NCI-H82 (cell line): Measurements from ENCODE around the gene TSEN2.

Source experiments
- DNase-seq: peaks from one replicate; lab custom pipeline; 2025; lab: John Stamatoyannopoulos, UW

TSEN2 gene

GRCh38 chr3:12553921-12554391, 69.7 kb downstream of the TSEN2 start:
- no peak for DNase-seq

DNA sequence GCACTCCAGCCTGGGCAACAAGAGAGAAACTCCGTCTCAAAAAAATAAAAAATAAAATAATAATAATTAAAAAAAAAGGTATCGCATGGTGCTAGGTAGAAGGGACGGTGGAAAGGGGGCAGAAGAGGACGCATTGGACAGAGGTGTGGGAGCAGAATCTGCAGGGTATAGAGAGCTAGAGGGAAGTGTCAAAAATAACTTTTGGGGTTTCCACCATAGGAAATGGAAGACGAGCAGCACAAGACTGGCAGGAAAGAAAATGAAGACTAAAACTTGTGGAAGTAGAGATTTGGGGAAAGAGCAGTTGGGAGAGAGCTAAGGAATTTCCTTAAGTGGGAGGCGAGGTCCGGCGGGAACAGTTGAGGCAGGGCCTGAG, 72.0 kb downstream of the TSEN2 start:
- DNase-seq = no peak

DNA sequence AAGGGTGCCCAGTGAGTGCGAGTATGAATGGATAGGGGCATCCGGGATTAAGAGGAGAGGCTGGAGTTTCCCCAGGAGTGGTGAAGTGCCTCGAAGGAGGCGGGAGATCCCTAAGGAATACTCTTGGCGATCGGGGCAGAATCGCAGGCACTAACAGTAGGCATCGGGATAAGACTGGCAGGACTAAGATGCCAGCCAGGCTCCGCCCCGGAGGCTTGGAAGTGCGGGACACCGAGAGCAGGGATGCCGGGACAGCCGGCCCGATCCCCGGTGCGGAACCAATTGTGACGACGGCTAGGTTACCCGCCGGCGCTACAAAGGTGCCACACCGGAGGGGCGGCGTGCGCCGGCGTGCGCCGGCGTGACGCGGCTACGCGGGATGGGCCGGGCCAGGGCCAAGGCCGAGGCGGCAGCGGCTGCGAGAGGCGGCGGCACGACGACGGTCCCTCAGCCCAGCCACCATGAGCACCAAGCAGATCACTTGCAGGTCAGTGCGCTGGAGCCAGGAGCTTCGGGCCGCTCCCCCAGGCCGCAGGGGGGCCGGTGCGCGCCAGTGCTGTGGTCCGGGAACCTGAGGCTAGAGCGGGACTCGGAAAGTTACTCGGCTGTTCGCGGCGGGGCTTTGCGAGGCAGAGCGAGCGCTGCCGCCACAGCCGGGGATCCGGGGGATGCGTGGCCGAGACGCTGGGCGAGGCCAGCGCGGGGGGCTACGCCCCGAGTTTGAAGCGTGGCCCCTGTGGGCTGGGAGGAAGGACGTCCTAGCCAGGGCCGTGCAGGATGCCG, 72.6 kb downstream of the TSEN2 start, which contains the start of gene MKRN2:
Gene MKRN2 (plus strand): TSS at position 398 of the 783 bp plus-strand sequence. CDS start 64 bp downstream, at position 462.
- peak; percentile 84 for DNase-seq

GRCh38 chr3:12557473-12558100, 73.3 kb downstream of the TSEN2 start:
- DNase-seq = peak; percentile 17

- peak; percentile 43 for DNase-seq
Observed at GRCh38 chr3:12558706-12559105, 74.4 kb downstream of the TSEN2 start.

GRCh38 chr3:12559520-12559919, 75.2 kb downstream of the TSEN2 start:
- DNase-seq = peak; percentile 61

GRCh38 chr3:12560505-12561190, 76.4 kb downstream of the TSEN2 start:
- DNase-seq = no peak

GRCh38 chr3:12561397-12561796, 77.1 kb downstream of the TSEN2 start:
- DNase-seq = no peak

- DNase-seq = no peak
Observed at GRCh38 chr3:12562451-12562850, 78.2 kb downstream of the TSEN2 start.

- no peak for DNase-seq
Observed at GRCh38 chr3:12566976-12567375, 82.7 kb downstream of the TSEN2 start.

- no peak for DNase-seq
Observed at GRCh38 chr3:12568747-12569146, 84.5 kb downstream of the TSEN2 start.

DNA sequence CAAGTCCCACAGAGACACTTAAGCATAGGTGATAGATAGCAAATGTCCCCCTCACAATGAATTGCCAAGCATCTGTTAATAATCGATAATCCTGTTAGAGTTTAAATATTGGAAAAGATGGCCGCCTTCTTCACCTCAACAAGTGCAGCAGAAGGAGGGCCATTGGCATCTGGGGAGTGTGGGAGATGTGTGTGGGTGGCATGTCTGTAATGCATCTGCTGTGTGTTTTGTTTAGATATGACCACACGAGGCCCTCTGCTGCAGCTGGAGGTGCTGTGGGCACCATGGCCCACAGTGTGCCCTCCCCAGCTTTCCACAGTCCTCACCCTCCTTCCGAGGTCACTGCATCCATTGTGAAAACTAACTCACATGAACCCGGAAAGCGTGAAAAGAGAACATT, 85.6 kb downstream of the TSEN2 start:
- DNase-seq = no peak

DNA sequence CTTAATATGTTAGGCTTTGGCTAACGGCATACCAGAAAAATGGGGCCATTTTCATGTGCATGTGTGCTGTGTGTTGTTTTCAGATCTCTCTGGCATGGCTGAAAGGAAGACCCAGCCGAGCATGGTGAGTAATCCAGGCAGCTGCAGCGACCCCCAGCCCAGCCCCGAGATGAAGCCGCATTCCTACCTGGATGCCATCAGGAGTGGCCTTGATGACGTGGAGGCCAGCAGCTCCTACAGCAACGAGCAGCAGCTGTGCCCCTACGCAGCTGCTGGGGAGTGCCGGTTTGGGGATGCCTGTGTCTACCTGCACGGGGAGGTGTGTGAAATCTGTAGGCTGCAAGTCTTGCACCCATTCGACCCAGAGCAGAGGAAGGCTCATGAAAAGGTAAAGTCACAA, 87.7 kb downstream of the TSEN2 start:
- DNase-seq = no peak

GRCh38 chr3:12574131-12574530, 89.9 kb downstream of the TSEN2 start:
- DNase-seq = no peak

DNA sequence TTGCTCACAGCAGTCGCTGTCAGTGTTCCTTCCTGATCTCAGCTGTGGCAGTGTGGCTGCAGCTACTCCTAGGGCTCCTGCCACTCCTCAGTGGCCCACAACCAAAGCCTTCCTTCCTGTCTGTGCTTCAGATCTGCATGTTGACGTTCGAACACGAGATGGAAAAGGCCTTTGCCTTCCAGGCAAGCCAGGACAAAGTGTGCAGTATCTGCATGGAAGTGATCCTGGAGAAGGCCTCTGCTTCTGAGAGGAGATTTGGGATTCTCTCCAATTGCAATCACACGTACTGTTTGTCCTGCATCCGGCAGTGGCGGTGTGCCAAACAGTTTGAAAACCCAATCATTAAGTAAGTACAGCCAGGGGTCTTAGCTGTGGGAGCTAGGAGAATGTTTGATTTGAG, 90.4 kb downstream of the TSEN2 start:
- DNase-seq = no peak

- DNase-seq = no peak
Observed at GRCh38 chr3:12577379-12577778, 93.1 kb downstream of the TSEN2 start.

DNA sequence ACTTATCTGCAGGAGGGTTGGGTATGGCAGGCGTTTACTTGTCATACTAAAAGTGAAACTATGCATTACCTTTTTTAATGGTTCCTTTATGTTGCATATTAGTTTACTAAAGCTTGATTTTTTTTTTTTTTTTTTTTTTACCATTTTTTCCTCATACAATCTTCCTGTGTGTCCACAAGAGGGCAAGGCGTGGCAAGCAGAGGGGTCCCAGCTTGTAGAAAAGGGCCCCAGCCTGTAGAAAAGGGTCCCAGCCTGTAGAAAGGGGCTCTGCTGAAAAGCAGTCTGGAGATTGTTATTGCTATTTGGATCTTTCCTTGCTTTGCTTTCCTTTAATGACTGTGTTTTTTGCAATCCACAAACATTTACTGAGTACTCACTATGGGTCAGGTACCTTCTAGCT, 94.5 kb downstream of the TSEN2 start:
- no peak for DNase-seq

GRCh38 chr3:12579456-12579855, 95.2 kb downstream of the TSEN2 start:
- DNase-seq = no peak

GRCh38 chr3:12579905-12580304, 95.6 kb downstream of the TSEN2 start:
- DNase-seq = no peak

DNA sequence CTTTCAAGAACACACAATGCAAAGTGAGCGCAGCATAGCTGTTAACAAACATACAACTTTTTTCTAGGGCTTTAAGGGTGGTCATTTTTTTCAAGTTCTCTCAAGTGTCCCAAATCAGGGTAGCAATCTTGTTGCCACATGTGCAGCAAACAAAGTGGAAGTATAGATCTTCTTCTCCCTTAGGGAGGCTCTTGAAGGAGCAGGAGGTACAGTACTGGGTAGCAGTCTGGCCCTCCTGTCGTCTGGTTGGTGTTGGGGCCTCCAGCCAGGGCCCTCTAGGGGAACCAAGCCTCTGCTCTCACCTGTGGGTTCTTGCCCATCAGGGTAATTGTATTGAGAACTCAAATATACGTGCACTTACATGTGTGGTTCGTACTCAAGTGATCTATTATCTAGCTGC, 98.5 kb downstream of the TSEN2 start:
- no peak for DNase-seq
